NCI-H526 treated with DMSO at 0.1 percent for 48 hours (cell line): ENCODE data around the gene ITGAD.

Source experiments
- DNase-seq: peaks from one replicate; lab custom pipeline; 2025; lab: John Stamatoyannopoulos, UW

Gene ITGAD

DNA sequence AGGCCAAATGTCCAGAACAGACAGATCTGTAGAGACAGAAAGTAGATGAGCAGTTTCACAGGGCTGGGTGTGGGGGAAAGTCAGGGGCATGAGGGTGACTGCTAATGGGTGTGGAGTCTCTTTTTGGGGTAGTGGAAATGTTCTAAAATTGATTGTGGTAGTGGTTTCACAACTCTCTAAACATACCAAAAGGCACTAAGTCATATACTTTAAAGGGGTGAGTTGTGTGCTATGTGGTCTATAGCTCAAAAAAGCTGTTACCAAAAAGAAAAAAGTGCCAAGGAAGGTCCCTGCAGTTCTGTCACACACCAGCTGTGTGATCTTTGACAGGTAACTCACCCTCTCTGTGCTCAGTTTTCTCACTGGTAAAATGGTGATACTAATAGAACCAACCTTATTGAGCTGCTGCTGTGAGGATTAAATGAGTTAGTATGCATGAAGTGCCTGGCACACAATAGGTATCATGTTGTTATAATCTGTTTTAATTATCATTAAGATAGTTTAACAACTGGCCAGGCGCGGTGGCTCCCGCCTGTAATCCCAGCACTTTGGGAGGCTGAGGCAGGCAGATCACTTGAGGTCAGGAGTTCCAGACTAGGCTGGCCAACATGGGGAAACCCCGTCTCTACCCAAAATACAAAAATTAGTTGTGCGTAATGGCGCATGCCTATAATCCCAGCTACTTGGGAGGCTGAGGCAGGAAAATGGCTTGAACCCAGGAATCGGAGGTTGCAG, 27.8 kb upstream of the ITGAD start:
- no peak for DNase-seq

- DNase-seq, result no peak
Observed at GRCh38 chr16:31367853-31368252, 25.3 kb upstream of the ITGAD start.

DNA sequence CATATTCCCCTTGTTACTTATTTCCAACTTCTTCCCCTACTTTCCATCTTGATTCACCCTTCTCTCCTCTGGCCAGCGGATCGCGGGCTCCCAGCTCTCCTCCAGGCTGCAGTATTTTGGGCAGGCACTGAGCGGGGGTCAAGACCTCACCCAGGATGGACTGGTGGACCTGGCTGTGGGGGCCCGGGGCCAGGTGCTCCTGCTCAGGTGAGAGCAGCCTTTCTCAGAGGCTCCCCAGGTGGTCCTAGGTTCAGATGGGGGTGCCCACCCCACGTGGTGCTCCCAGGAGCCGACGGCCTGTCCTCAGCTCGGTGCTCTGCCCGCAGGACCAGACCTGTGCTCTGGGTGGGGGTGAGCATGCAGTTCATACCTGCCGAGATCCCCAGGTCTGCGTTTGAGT, 22.1 kb upstream of the ITGAD start:
- no peak for DNase-seq

GRCh38 chr16:31371619-31372484, 21.3 kb upstream of the ITGAD start:
- no peak for DNase-seq

DNA sequence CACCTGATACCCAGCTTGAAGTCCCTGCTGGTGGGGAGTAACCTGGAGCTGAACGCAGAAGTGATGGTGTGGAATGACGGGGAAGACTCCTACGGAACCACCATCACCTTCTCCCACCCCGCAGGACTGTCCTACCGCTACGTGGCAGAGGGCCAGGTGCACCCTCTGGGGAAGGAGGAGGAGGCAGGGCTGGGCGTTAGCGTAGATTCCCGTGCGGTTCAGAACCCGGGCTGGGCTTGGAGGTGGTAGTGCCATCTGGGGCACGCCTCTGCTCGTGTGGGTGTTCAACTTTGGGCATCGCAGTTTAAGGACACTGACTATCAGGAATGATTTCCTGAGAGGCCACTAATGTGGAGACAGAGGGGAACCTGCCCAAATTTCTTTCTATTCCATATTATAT, 19.9 kb upstream of the ITGAD start:
- no peak for DNase-seq

GRCh38 chr16:31375231-31375630, 17.9 kb upstream of the ITGAD start:
- no peak for DNase-seq

GRCh38 chr16:31376705-31377104, 16.4 kb upstream of the ITGAD start:
- DNase-seq, result no peak

GRCh38 chr16:31377210-31377903, 15.8 kb upstream of the ITGAD start:
- DNase-seq, result no peak

DNA sequence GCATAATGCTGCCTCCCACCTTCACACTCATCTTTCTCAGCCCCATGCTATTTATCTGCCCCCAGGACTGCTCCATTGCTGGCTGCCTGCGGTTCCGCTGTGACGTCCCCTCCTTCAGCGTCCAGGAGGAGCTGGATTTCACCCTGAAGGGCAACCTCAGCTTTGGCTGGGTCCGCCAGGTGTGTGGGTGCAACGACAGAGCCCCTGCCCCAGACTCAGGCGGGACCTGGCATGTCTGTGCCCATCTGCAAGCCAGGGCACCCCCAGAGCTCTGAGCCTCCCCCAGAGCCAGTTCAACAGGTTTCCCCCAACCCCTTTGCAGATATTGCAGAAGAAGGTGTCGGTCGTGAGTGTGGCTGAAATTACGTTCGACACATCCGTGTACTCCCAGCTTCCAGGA, 12.9 kb upstream of the ITGAD start:
- DNase-seq, result no peak

GRCh38 chr16:31382485-31383161, 10.5 kb upstream of the ITGAD start:
- no peak for DNase-seq

DNA sequence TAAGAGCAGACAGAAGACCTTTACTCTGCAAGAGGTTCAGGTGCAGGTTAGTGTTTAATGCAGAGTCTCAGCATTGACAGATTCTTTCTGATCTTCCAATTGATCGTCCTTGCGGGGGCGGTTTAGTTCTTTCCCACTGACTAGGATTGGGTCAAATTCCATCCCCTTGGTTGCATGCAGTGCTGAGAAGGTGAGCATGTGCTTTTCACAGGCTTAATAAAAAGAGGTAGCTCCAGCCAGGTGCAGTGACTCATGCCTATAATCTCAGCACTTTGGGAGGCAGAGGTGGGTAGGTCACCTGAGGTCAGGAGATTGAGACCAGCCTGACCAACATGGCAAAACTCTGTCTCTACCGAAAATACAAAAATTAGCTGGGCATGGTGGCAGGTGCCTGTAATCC, 7.5 kb upstream of the ITGAD start:
- DNase-seq, result no peak

DNA sequence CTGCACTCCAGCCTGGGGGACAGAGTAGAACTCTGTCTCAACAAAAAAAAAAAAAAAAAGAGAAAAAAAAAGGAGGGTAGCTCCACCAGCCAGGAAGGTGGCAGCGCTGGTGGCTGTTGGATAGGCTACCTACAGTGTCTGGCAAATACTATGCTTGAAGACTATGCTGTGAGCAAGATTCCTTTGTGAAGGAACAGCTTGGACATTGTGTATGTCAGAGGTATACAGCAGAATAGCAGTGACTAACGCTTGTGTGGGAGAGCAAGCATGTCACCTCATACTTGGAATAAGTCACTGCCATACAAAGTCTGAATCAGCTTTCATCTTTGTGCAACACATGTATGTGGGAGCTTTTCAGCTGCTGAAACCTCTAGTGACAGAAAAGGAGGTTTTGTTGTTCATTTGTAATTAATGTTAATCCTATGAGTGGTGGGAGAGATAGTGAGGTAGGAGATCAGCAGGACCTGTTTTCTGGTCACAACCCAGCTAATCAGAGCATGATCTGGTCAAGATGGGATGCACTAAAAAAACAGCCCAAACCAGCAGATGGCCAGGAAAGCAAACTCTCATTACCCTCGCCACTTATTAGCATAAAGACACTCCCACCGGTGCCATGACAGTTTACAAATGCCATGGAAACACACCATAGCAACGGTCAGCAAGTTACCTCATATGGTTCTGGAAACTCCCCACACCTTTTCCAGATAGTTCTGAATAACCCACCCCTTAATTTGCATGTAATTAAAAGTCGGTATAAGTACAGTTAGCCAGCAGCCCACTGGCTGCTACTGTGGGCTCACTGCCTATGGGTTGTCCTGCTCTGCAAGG, 6.8 kb upstream of the ITGAD start:
- no peak for DNase-seq

DNA sequence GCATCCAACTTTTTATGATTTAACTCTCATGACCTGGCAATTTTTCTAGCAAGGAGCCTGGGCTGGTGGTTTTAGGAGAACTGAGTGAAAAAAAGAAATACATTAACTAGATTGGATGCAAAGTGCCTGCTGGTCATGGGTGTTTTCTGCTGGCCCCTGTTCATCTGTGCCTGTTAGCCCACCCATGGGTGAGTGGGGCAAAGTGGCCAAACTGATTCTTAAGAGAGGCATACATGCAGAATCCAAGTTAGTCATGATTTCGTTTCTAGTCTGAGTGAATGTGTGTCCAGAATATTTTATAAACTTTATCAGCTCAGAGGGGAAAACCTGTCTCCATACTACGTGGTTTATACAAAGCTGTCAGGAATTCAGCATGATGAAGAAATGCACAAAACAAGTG, 4.6 kb upstream of the ITGAD start:
- no peak for DNase-seq

GRCh38 chr16:31390504-31391041, 2.6 kb upstream of the ITGAD start:
- no peak for DNase-seq

- DNase-seq, result no peak
Observed at GRCh38 chr16:31395647-31396046, 2.5 kb downstream of the ITGAD start.

DNA sequence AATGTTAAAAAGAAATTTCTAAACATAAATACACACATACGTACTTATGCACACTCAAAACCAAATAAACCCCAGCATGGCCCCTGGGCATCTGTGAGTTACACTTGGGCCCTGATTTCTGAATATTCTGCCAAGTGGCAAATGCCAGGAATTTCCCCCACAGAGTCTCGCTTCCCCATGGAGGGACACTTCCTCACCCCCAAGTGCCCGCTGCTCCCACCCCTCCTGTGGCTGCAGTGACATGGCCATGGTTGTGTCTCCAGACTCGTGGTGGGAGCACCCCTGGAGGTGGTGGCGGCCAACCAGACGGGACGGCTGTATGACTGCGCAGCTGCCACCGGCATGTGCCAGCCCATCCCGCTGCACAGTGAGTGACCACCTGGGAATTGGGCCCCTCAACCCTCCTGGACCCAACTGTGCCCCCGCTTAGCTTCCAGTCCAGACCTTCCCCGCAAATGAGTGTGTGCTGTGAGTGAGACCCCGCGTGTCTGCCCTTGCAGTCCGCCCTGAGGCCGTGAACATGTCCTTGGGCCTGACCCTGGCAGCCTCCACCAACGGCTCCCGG, 4.0 kb downstream of the ITGAD start:
- DNase-seq, result no peak

- DNase-seq, result no peak
Observed at GRCh38 chr16:31397701-31398100, 4.6 kb downstream of the ITGAD start.

DNA sequence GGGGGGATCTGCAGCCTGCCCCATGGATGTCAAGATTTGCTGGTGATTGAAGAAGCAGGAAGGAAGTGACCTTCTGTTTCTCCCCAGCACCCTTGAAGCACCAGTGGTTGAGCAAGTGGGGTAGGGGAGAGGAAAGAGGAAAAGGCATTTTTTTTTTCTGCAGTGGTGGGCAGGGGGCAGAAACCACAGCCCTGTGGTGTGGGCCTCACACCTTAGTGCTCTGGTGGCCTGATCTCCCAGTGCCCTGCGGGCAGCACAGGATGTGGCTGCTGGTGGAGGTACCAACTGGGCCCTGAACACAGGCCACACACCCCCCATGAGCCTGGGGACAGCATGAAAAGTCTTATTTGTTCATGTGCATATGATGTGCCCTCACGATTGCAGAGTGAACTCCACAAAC, 7.1 kb downstream of the ITGAD start:
- DNase-seq, result no peak

GRCh38 chr16:31401436-31401835, 8.3 kb downstream of the ITGAD start:
- DNase-seq, result no peak

GRCh38 chr16:31402687-31403086, 9.6 kb downstream of the ITGAD start:
- no peak for DNase-seq
